Neutrophil (primary cell): ENCODE measurements around the gene BLVRB.

Experiments
- H3K27ac ChIP-seq: fragments of 200-600 bp; sonication (generic); 2 replicates; pipeline ENCODE4 v1.5.1; 2016; ENCODE audit warnings: mild to moderate bottlenecking, moderate library complexity
- H3K27me3 ChIP-seq: fragments of 200-600 bp; sonication (generic); 2 replicates; pipeline ENCODE4 v1.6.0; 2016; ENCODE audit warnings: mild to moderate bottlenecking
- H3K36me3 ChIP-seq: fragments of 200-600 bp; sonication (generic); 2 replicates; pipeline ENCODE4 v1.5.1; 2017
- H3K4me1 ChIP-seq, 2 experiments: fragments of 200-600 bp in 1 of 2; sonication (generic) in 1 of 2; 1 replicate in 1 of 2; 2 replicates in 1 of 2; pipeline versions ENCODE4 v1.5.1 to v1.6.1; 2013 to 2016; ENCODE audit warnings: low read depth in 1 of 2, low read length in 1 of 2, mild to moderate bottlenecking in 1 of 2, moderate library complexity in 1 of 2; ENCODE audit not compliant: control insufficient read depth in 1 of 2, insufficient read depth in 1 of 2
- H3K4me3 ChIP-seq, 2 experiments: fragments of 200-600 bp in 1 of 2; sonication (generic) in 1 of 2; 1 replicate in 1 of 2; 2 replicates in 1 of 2; pipeline ENCODE4 v1.5.1; 2013 to 2016; ENCODE audit warnings: low read depth in 1 of 2, low read length in 1 of 2, mild to moderate bottlenecking in 1 of 2, moderate library complexity in 1 of 2
- H3K9me3 ChIP-seq: fragments of 200-600 bp; sonication (generic); 2 replicates; pipeline ENCODE4 v1.5.1; 2016
- CTCF ChIP-seq: fragments of 200-600 bp; sonication (generic); IDR thresholded peaks from 2 replicates; pipeline ENCODE4 v1.5.1; 2016; ENCODE audit warnings: antibody characterized with exemption

Gene BLVRB

GRCh38 chr19:40418040-40418439 lies 47.5 kb downstream of the BLVRB start:
- peak overlapping the region; percentile 67 for H3K27ac ChIP-seq
- no peak overlapping the region for H3K4me3 ChIP-seq
- H3K4me1 ChIP-seq: peaks cover 45 to 49% of the 10 kb centered on the region in 2 experiments

GRCh38 chr19:40417643-40417981 lies 47.9 kb downstream of the BLVRB start:
- no peak for TF ChIP-seq CTCF
- H3K36me3 ChIP-seq: peaks cover 4% of the 10 kb centered on the region
- H3K27me3 ChIP-seq: peaks cover 8% of the 10 kb centered on the region
- peak overlapping the region; percentile 67 for H3K27ac ChIP-seq
- peaks cover 45 to 49% of the 10 kb centered on the region in 2 experiments for H3K4me1 ChIP-seq
- H3K4me3 ChIP-seq: peak overlapping the region in 1 of 2 experiments; percentile 24
- H3K9me3 ChIP-seq: no peaks in the 10 kb centered on the region

More at GRCh38 chr19:40418040-40418439, 47.5 kb downstream of the BLVRB start:
- peaks cover 8% of the 10 kb centered on the region for H3K36me3 ChIP-seq
- TF ChIP-seq CTCF: no peak
- no peaks in the 10 kb centered on the region for H3K9me3 ChIP-seq
- peaks cover 6% of the 10 kb centered on the region for H3K27me3 ChIP-seq

GRCh38 chr19:40416918-40417642 lies 48.5 kb downstream of the BLVRB start:
- Histone ChIP-seq H3K27ac (peak overlapping the region; percentile 67), H3K4me1 (peaks cover 45 to 49% of the 10 kb centered on the region in 2 experiments), H3K36me3 (no peaks in the 10 kb centered on the region), H3K4me3 (peak overlapping the region in 1 of 2 experiments; percentile 24), H3K9me3 (no peaks in the 10 kb centered on the region), H3K27me3 (peaks cover 8% of the 10 kb centered on the region)
- TF ChIP-seq CTCF: no peak

- no peak for TF ChIP-seq CTCF
- H3K4me1 ChIP-seq: peaks cover 36 to 37% of the 10 kb centered on the region in 2 experiments
- H3K27me3 ChIP-seq: peaks cover 8% of the 10 kb centered on the region
- no peaks in the 10 kb centered on the region for H3K9me3 ChIP-seq
- peak overlapping the region; percentile 67 for H3K27ac ChIP-seq
- H3K36me3 ChIP-seq: no peaks in the 10 kb centered on the region
- H3K4me3 ChIP-seq: no peak overlapping the region
Measured at GRCh38 chr19:40415768-40416167, 49.8 kb downstream of the BLVRB start.

- Histone ChIP-seq H3K4me1 (peaks cover 30 to 32% of the 10 kb centered on the region in 2 experiments), H3K36me3 (no peaks in the 10 kb centered on the region), H3K27me3 (peaks cover 8% of the 10 kb centered on the region), H3K4me3 (no peak overlapping the region), H3K27ac (no peak overlapping the region), H3K9me3 (no peaks in the 10 kb centered on the region)
- no peak for TF ChIP-seq CTCF
Measured at GRCh38 chr19:40414542-40415535, 50.7 kb downstream of the BLVRB start.
